Measurements from ENCODE around the gene UNC5C. TPM values are rescaled to one million over a fixed set of nuclear protein-coding genes. Genes with fewer than 3 reads are reported as not detected.

Gene UNC5C
- total and polyA plus RNA-seq, 2 experiments from 2014 or later, result 3.5 to 16.0 TPM

DNA sequence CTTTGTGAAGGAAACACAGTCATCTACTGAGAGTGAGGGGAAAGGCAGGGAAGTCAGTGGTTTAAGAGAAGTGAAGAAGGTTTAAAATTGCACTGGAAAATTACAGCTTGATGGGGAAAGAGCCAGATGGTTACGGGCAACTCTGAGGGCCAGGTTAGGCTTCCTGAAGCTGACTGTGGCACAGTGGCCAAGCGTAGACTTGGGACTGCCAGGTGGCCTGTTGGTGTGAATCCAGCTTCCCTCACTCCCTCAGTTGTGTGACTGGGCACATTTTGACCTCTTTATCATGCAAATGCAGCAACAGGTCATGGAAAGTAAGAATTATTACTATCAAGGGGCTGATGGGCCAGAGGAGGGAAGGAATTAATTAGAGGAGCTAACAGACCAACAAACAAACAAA, 390.1 kb downstream of the UNC5C start:
- TF ChIP-seq, protein P1, sequence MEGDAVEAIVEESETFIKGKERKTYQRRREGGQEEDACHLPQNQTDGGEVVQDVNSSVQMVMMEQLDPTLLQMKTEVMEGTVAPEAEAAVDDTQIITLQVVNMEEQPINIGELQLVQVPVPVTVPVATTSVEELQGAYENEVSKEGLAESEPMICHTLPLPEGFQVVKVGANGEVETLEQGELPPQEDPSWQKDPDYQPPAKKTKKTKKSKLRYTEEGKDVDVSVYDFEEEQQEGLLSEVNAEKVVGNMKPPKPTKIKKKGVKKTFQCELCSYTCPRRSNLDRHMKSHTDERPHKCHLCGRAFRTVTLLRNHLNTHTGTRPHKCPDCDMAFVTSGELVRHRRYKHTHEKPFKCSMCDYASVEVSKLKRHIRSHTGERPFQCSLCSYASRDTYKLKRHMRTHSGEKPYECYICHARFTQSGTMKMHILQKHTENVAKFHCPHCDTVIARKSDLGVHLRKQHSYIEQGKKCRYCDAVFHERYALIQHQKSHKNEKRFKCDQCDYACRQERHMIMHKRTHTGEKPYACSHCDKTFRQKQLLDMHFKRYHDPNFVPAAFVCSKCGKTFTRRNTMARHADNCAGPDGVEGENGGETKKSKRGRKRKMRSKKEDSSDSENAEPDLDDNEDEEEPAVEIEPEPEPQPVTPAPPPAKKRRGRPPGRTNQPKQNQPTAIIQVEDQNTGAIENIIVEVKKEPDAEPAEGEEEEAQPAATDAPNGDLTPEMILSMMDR (IDR thresholded peaks at IDR 0.05; ENCODE audit: poor library complexity), result no peak
- TF ChIP-seq EZH2phosphoT487 (IDR thresholded peaks at IDR 0.05; ENCODE audit: low read depth, severe bottlenecking, unreplicated experiment) (no peak), EZH2 (IDR thresholded peaks at IDR 0.05; ENCODE audit: borderline replicate concordance) (no peak)
- no peaks in the 10 kb centered on the region for H3K4me1 ChIP-seq (ENCODE audit: insufficient read depth)

DNA sequence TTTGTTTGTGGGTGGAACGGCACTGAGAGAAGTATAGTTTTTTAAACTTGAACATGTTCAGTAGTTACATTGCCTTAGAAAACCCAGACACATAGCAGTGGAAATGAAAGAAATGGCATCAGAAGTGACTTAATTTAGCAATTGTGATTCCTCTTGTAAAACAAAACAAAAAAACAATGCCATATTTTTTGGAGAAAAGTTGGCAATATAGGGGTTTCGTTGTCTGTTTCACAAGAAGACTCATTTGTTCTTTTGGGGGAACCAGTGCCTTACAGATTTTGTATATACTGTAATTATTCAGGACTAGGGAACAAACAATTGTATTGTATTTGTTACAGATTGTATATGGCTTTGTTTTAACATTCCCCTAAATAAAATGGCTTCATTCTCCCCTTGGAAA, 390.7 kb downstream of the UNC5C start:
- Histone ChIP-seq H3K9me2 (replicated peaks; ENCODE audit: insufficient read depth) (no peaks in the 10 kb centered on the region), H3K27me3 (no peaks in the 10 kb centered on the region), H3K4me2 (no peak overlapping the region), H4K20me1 (ENCODE audit: insufficient read depth, poor library complexity, severe bottlenecking) (no peaks in the 10 kb centered on the region), H3K4me1 (ENCODE audit: insufficient read depth) (no peaks in the 10 kb centered on the region), H3K36me3 (replicated peaks; ENCODE audit: insufficient read depth, low read depth) (no peaks in the 10 kb centered on the region), H3K27ac (no peak overlapping the region), H3K4me3 (no peak overlapping the region), H2AFZ (no peak overlapping the region), H3K79me2 (no peaks in the 10 kb centered on the region), H3K9me3 (ENCODE audit: low read depth) (no peaks in the 10 kb centered on the region)
- DNase-seq (ENCODE audit: low spot score), result no peak
- 97% methylated on average over 2 of the region's 2 CpGs for WGBS (ENCODE audit: low lambda C conversion rate, missing lambda C conversion rate)
- no peak for TF ChIP-seq EZH2phosphoT487 (IDR thresholded peaks at IDR 0.05; ENCODE audit: low read depth, severe bottlenecking, unreplicated experiment)
- TF ChIP-seq, protein P1 (IDR thresholded peaks at IDR 0.05; ENCODE audit: poor library complexity), result no peak
- no peak for TF ChIP-seq EZH2 (IDR thresholded peaks at IDR 0.05; ENCODE audit: borderline replicate concordance)

More for the DNA sequence above, 390.1 kb downstream of the UNC5C start:
- DNase-seq (ENCODE audit: low spot score), result no peak
- Histone ChIP-seq H2AFZ (no peak overlapping the region), H3K79me2 (no peaks in the 10 kb centered on the region), H3K9me3 (ENCODE audit: low read depth) (no peaks in the 10 kb centered on the region), H3K4me2 (no peak overlapping the region), H3K9me2 (replicated peaks; ENCODE audit: insufficient read depth) (no peaks in the 10 kb centered on the region), H3K27me3 (no peaks in the 10 kb centered on the region), H3K36me3 (replicated peaks; ENCODE audit: insufficient read depth, low read depth) (no peaks in the 10 kb centered on the region), H4K20me1 (ENCODE audit: insufficient read depth, poor library complexity, severe bottlenecking) (no peaks in the 10 kb centered on the region), H3K4me3 (no peak overlapping the region), H3K27ac (no peak overlapping the region)
- WGBS (ENCODE audit: low lambda C conversion rate, missing lambda C conversion rate), result 92% methylated on average over 2 of the region's 2 CpGs

DNA sequence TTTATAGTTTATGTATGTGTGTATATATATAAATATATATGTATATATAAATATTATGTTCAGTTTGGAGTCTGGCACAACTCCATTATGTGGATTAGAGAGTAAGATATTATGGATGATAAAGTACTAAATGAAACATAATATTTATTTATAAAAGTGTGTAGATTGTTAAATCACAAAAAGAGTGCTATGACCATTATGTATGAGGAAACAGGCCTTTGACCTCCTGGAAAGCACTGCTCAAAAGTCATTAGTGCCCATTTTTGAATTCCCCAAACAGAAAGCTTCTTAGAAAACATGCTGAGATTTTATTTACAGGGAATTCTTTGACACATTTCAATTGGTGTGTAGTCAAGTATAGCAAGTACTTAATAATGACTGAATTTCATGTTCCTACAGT, 391.2 kb downstream of the UNC5C start:
- H3K9me3 ChIP-seq (ENCODE audit: low read depth), result no peaks in the 10 kb centered on the region
- H3K4me2 ChIP-seq, result no peak overlapping the region
- no peak overlapping the region for H3K4me3 ChIP-seq
- no peaks in the 10 kb centered on the region for H3K9me2 ChIP-seq (replicated peaks; ENCODE audit: insufficient read depth)
- H4K20me1 ChIP-seq (ENCODE audit: insufficient read depth, poor library complexity, severe bottlenecking), result no peaks in the 10 kb centered on the region
- no peaks in the 10 kb centered on the region for H3K79me2 ChIP-seq
- no peak overlapping the region for H2AFZ ChIP-seq
- no peaks in the 10 kb centered on the region for H3K36me3 ChIP-seq (replicated peaks; ENCODE audit: insufficient read depth, low read depth)
- H3K27me3 ChIP-seq, result no peaks in the 10 kb centered on the region
- H3K27ac ChIP-seq, result no peak overlapping the region
- no peaks in the 10 kb centered on the region for H3K4me1 ChIP-seq (ENCODE audit: insufficient read depth)
- DNase-seq (ENCODE audit: low spot score), result no peak
- TF ChIP-seq EZH2phosphoT487 (IDR thresholded peaks at IDR 0.05; ENCODE audit: low read depth, severe bottlenecking, unreplicated experiment) (no peak), EZH2 (IDR thresholded peaks at IDR 0.05; ENCODE audit: borderline replicate concordance) (no peak)
- TF ChIP-seq, protein P1 (IDR thresholded peaks at IDR 0.05; ENCODE audit: poor library complexity), result no peak

DNA sequence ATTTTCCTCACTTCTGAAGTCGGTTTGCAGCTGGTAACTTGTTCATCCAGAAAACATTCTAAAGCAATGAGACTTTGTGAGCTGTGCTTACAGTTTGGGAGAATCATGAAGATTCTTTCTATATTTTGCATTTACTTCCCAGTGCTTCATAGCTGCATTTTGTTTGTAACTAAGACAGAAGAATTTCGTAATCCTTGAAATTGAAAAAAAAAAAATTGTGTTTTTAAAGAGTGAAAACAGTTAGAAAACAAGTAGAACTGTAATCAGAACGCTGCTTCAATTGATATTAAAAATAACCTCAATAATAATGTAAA, 392.4 kb downstream of the UNC5C start:
- Histone ChIP-seq H3K4me1 (ENCODE audit: insufficient read depth) (no peaks in the 10 kb centered on the region), H3K36me3 (replicated peaks; ENCODE audit: insufficient read depth, low read depth) (no peaks in the 10 kb centered on the region), H3K27ac (no peak overlapping the region), H2AFZ (no peak overlapping the region), H3K79me2 (no peaks in the 10 kb centered on the region), H3K27me3 (no peaks in the 10 kb centered on the region), H3K9me2 (replicated peaks; ENCODE audit: insufficient read depth) (no peaks in the 10 kb centered on the region), H4K20me1 (ENCODE audit: insufficient read depth, poor library complexity, severe bottlenecking) (no peaks in the 10 kb centered on the region), H3K4me3 (no peak overlapping the region), H3K4me2 (no peak overlapping the region), H3K9me3 (ENCODE audit: low read depth) (no peaks in the 10 kb centered on the region)
- no peak for DNase-seq (ENCODE audit: low spot score)
- TF ChIP-seq, protein P1 (IDR thresholded peaks at IDR 0.05; ENCODE audit: poor library complexity), result no peak
- TF ChIP-seq EZH2 (IDR thresholded peaks at IDR 0.05; ENCODE audit: borderline replicate concordance) (no peak), EZH2phosphoT487 (IDR thresholded peaks at IDR 0.05; ENCODE audit: low read depth, severe bottlenecking, unreplicated experiment) (no peak)
- 50% methylated on average over 3 of the region's 3 CpGs for WGBS (ENCODE audit: low lambda C conversion rate, missing lambda C conversion rate)

Data from hepatocyte (in vitro differentiated cells).